AG04449 (cell line): ENCODE results near the gene COX10.

Experiments used
- CTCF ChIA-PET: fragments of 350-600 bp; formaldehyde crosslinking; extraction: SDS; loops from one replicate; lab custom pipeline; 2021; ENCODE audit warnings: antibody characterized with exemption; lab: Yijun Ruan, JAX
- POLR2A ChIA-PET: fragments of 400-600, 350-600 bp; formaldehyde crosslinking; extraction: SDS; loops from one replicate; lab custom pipeline; 2020; ENCODE audit warnings: antibody characterized with exemption, inconsistent platforms; lab: Yijun Ruan, JAX
- DNase-seq: peaks from one replicate; pipeline ENCODE4 v3.0.0-alpha.2; 2010; ENCODE audit warnings: low read depth, low spot score
- H3K4me3 ChIP-seq: 2 replicates; pipeline ENCODE4 v1.5.1; 2011; ENCODE audit warnings: low read depth, mild to moderate bottlenecking, control low read depth, low read length
- CTCF ChIP-seq: IDR thresholded peaks from one replicate; pipeline ENCODE4 v1.5.1; 2011; ENCODE audit warnings: mild to moderate bottlenecking, moderate library complexity, low read length, control low read depth, inconsistent platforms; ENCODE audit not compliant: insufficient read depth; ENCODE audit errors: missing control alignments

COX10 gene

GRCh38 chr17:14103836-14104235 lies 34.5 kb downstream of the COX10 start:
- DNase-seq: no peak
- CTCF ChIA-PET: no interaction called here
- H3K4me3 ChIP-seq: no peak overlapping the region
- no peak for TF ChIP-seq CTCF
- POLR2A ChIA-PET: interaction anchor here (0.7 kb wide), 1 partner anchor 46 kb away, joined by 3 read pairs; no protein-coding TSS in a partner anchor

DNA sequence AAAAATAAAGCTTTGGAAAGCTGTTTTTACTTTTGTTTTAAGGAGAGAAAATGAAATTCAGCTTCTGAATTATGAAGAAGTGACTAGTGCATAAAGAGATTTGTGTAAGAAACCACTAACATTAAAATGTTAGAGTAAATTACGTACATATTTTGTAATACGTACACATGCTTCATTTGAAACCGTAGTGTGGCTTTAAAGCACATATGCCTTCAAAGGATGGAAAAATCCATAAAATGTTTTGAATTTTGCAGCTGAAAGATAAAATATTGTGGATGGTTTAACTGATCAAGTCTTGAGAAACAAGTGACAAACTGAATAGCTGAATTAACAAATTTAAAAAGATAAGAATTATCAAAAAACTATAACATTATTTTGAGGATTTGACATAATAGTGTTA lies 35.4 kb downstream of the COX10 start:
- no peak for DNase-seq
- TF ChIP-seq CTCF: no peak
- CTCF ChIA-PET: no interaction called here
- no peak overlapping the region for H3K4me3 ChIP-seq
- POLR2A ChIA-PET: no interaction called here

GRCh38 chr17:14107889-14108288 lies 38.6 kb downstream of the COX10 start:
- DNase-seq: no peak
- ChIA-PET POLR2A (no interaction called here), CTCF (no interaction called here)
- H3K4me3 ChIP-seq: no peak overlapping the region
- no peak for TF ChIP-seq CTCF

GRCh38 chr17:14112407-14112806 lies 43.1 kb downstream of the COX10 start:
- no peak overlapping the region for H3K4me3 ChIP-seq
- no peak for DNase-seq
- ChIA-PET POLR2A (no interaction called here), CTCF (no interaction called here)
- TF ChIP-seq CTCF: no peak

GRCh38 chr17:14113137-14113536 lies 43.8 kb downstream of the COX10 start:
- DNase-seq: no peak
- no peak overlapping the region for H3K4me3 ChIP-seq
- TF ChIP-seq CTCF: no peak
- CTCF ChIA-PET: no interaction called here
- POLR2A ChIA-PET: no interaction called here

- CTCF ChIA-PET: no interaction called here
- POLR2A ChIA-PET: interaction anchor here (0.6 kb wide), 1 partner anchor 622 kb away, joined by 4 read pairs; no protein-coding TSS in a partner anchor
- no peak for DNase-seq
- H3K4me3 ChIP-seq: no peak overlapping the region
- no peak for TF ChIP-seq CTCF
Observed at GRCh38 chr17:14116263-14117024, 47.1 kb downstream of the COX10 start.
